IMR-90 (cell line): ENCODE data around the gene TRPC4. TPM values are rescaled to one million over a fixed set of nuclear protein-coding genes. Genes with fewer than 3 reads are reported as not detected.
A peak's percentile ranks its signal among the peaks of the same experiment; 100 is the strongest.

Source experiments
- ATAC-seq: fragments of 200-7000 bp; cut with Tn5 transposase; 2 replicates; pipeline ENCODE4 v1.9.1; 2020; ENCODE audit warnings: low read depth, mild to moderate bottlenecking, moderate library complexity
- BruUV-seq: library from RNA; stranded (reverse); fragments of 400-500 nt; replicated peaks from 2 replicates; lab custom pipeline; 2021; lab: Mats Ljungman, UMichigan
- CTCF ChIA-PET: fragments of 300-600 bp; formaldehyde crosslinking; extraction: SDS; loops from one replicate; lab custom pipeline; 2021; ENCODE audit warnings: antibody characterized with exemption; lab: Yijun Ruan, JAX
- POLR2A ChIA-PET: fragments of 300-600 bp; sonication (Branson Sonifier 250); formaldehyde crosslinking; loops from one replicate; lab custom pipeline; 2022; ENCODE audit warnings: antibody characterized with exemption; ENCODE audit not compliant: unreplicated experiment; lab: Charles Lee
- DNase-seq: peaks from one replicate; pipeline ENCODE4 v3.0.0; 2013
- H2AFZ ChIP-seq: replicated peaks from 2 replicates; pipeline ENCODE3; 2013; ENCODE audit warnings: low read length, mild to moderate bottlenecking; ENCODE audit not compliant: poor library complexity
- H2AK5ac ChIP-seq: 2 replicates; pipeline ENCODE4 v1.6.1; 2013; ENCODE audit warnings: low read depth, low read length, inconsistent platforms
- H2AK9ac ChIP-seq: replicated peaks from 2 replicates; pipeline ENCODE3; 2013; ENCODE audit warnings: mild to moderate bottlenecking, low read depth, low read length, moderate library complexity; ENCODE audit not compliant: poor library complexity
- H2BK120ac ChIP-seq: 2 replicates; pipeline ENCODE4 v1.6.1; 2013; ENCODE audit warnings: low read depth, low read length, inconsistent platforms
- H2BK15ac ChIP-seq: 3 replicates; pipeline ENCODE4 v1.6.1; 2013; ENCODE audit warnings: low read depth, low read length, inconsistent platforms
- H2BK20ac ChIP-seq: 2 replicates; pipeline ENCODE4 v1.6.1; 2013; ENCODE audit warnings: low read depth, mild to moderate bottlenecking, inconsistent platforms, low read length, moderate library complexity
- H2BK5ac ChIP-seq: 2 replicates; pipeline ENCODE4 v1.6.1; 2013; ENCODE audit warnings: mild to moderate bottlenecking, low read depth, low read length, inconsistent platforms; ENCODE audit not compliant: poor library complexity, severe bottlenecking
- H3K14ac ChIP-seq: replicated peaks from 2 replicates; pipeline ENCODE4 v1.6.1; 2013; ENCODE audit warnings: low read depth, low read length, inconsistent platforms
- H3K18ac ChIP-seq: 2 replicates; pipeline ENCODE4 v1.6.1; 2013; ENCODE audit warnings: low read depth, low read length, control low read depth
- H3K23ac ChIP-seq: 2 replicates; pipeline ENCODE4 v1.6.1; 2013; ENCODE audit warnings: low read depth, low read length, inconsistent platforms
- H3K27ac ChIP-seq: 2 replicates; pipeline ENCODE4 v1.5.1; 2013; ENCODE audit warnings: mild to moderate bottlenecking, control low read depth, low read length; ENCODE audit not compliant: insufficient read depth
- H3K27me3 ChIP-seq: 2 replicates; pipeline ENCODE4 v1.6.1; 2013; ENCODE audit warnings: low read length; ENCODE audit not compliant: control insufficient read depth, insufficient read depth
- H3K36me3 ChIP-seq: 2 replicates; pipeline ENCODE4 v1.6.1; 2013; ENCODE audit warnings: low read length, mixed read lengths; ENCODE audit not compliant: control insufficient read depth, insufficient read depth
- H3K4ac ChIP-seq: 2 replicates; pipeline ENCODE4 v1.6.1; 2013; ENCODE audit warnings: low read depth, low read length, inconsistent platforms
- H3K4me1 ChIP-seq: 2 replicates; pipeline ENCODE4 v1.6.1; 2013; ENCODE audit warnings: low read length, mixed read lengths; ENCODE audit not compliant: control insufficient read depth, insufficient read depth
- H3K4me2 ChIP-seq: 2 replicates; pipeline ENCODE4 v1.6.1; 2013; ENCODE audit warnings: low read depth, mild to moderate bottlenecking, control low read depth, low read length, moderate library complexity
- H3K4me3 ChIP-seq: 2 replicates; pipeline ENCODE4 v1.5.1; 2013; ENCODE audit warnings: low read depth, mild to moderate bottlenecking, control low read depth, low read length, moderate library complexity; ENCODE audit not compliant: insufficient read depth
- H3K56ac ChIP-seq: 2 replicates; pipeline ENCODE4 v1.6.1; 2013; ENCODE audit warnings: low read length, inconsistent platforms; ENCODE audit not compliant: insufficient read depth; ENCODE audit errors: extremely low read depth
- H3K79me1 ChIP-seq, 2 experiments: 2 replicates each; pipeline ENCODE4 v1.6.1; 2013; ENCODE audit warnings: low read length in 2 of 2, inconsistent platforms in 1 of 2, low read depth in 1 of 2
- H3K9ac ChIP-seq: 2 replicates; pipeline ENCODE4 v1.6.1; 2013; ENCODE audit warnings: low read depth, low read length, control low read depth
- H3K9me1 ChIP-seq: 2 replicates; pipeline ENCODE4 v1.6.1; 2013; ENCODE audit warnings: low read length, inconsistent platforms; ENCODE audit not compliant: insufficient read depth
- H3K9me3 ChIP-seq: 2 replicates; pipeline ENCODE4 v1.6.1; 2013; ENCODE audit warnings: low read length; ENCODE audit not compliant: control insufficient read depth, insufficient read depth
- H4K20me1 ChIP-seq: 2 replicates; pipeline ENCODE4 v1.6.1; 2013; ENCODE audit warnings: low read length, inconsistent platforms; ENCODE audit not compliant: insufficient read depth
- H4K5ac ChIP-seq: 2 replicates; pipeline ENCODE4 v1.6.1; 2013; ENCODE audit warnings: mild to moderate bottlenecking, low read depth, low read length, control low read depth
- H4K8ac ChIP-seq, 2 experiments: 2 replicates each; pipeline ENCODE4 v1.6.1; 2013; ENCODE audit warnings: low read depth in 2 of 2, low read length in 2 of 2, control low read depth in 1 of 2, inconsistent platforms in 1 of 2
- H4K91ac ChIP-seq: 2 replicates; pipeline ENCODE4 v1.6.1; 2013; ENCODE audit warnings: low read depth, low read length, inconsistent platforms; ENCODE audit not compliant: insufficient read depth
- MAZ ChIP-seq: IDR thresholded peaks from 2 replicates; pipeline ENCODE4 v1.6.1; 2012; ENCODE audit warnings: low read depth, mild to moderate bottlenecking, low read length, improper control_type of control experiment, moderate library complexity, borderline replicate concordance
- RAD21 ChIP-seq: IDR thresholded peaks from 2 replicates; pipeline ENCODE4 v1.6.1; 2012; ENCODE audit warnings: low read length, improper control_type of control experiment
- RCOR1 ChIP-seq: IDR thresholded peaks from 2 replicates; pipeline ENCODE4 v1.6.1; 2012; ENCODE audit warnings: mild to moderate bottlenecking, low read length, improper control_type of control experiment; ENCODE audit not compliant: insufficient replicate concordance
- SMC3 ChIP-seq: fragments of 150-350 bp; IDR thresholded peaks from 2 replicates; pipeline ENCODE4 v1.6.1; 2016; ENCODE audit warnings: low read depth, mild to moderate bottlenecking, antibody characterized with exemption, low read length, moderate library complexity
- WGBS, 2 experiments: methylation state at CpG; one replicate each; pipeline versions ENCODE4 v1.1.5 to v1.1.7; 2013; ENCODE audit warnings: missing lambda C conversion rate in 2 of 2; ENCODE audit not compliant: insufficient read length in 1 of 2; ENCODE audit errors: extremely low coverage in 2 of 2; 5-methylcytosine and 5-hydroxymethylcytosine counted together
- dilution Hi-C: fragments of 300-500 bp; cut with HindIII; formaldehyde crosslinking; loops from one replicate; pipeline ENCODE4 v1.14.3; 2018; ENCODE audit warnings: low sequenced_read_pairs; ENCODE audit not compliant: unreplicated experiment
- in situ Hi-C: fragments of 300-500 bp; cut with MboI; formaldehyde crosslinking; loops from 3 replicates; pipeline ENCODE4 v1.14.3; 2019; ENCODE audit warnings: low sequenced_read_pairs, inconsistent platforms, mixed read lengths
- intact Hi-C: fragments of 100-400 bp; cut with micrococcal nuclease; formaldehyde crosslinking; loops from 2 replicates; pipeline ENCODE4 v1.10.0; 2022
- polyA plus RNA-seq, 3 experiments: library from polyadenylated mRNA; depleted of rRNA; stranded (reverse); fragments of >200 nt; gene quantifications; 2 replicates each; pipeline ENCODE4 v1.2.3, GENCODE V29; 2012; ENCODE audit warnings: low replicate concordance in 1 of 3
- total RNA-seq: library from RNA; depleted of rRNA; stranded (reverse); fragments of >200 nt; gene quantifications from 2 replicates; pipeline ENCODE4 v1.2.3, GENCODE V29; 2012
- TF ChIP-seq, protein P1 (sequence below): conservative IDR thresholded peaks from 2 replicates; pipeline ENCODE4 v1.5.1; 2012; ENCODE audit warnings: mild to moderate bottlenecking, low read depth, low read length, improper control_type of control experiment

TRPC4 gene
- total and polyA plus RNA-seq, 2 of the 4 experiments (the other 2 are of a cell fraction) = 1.9 to 5.2 TPM

DNA sequence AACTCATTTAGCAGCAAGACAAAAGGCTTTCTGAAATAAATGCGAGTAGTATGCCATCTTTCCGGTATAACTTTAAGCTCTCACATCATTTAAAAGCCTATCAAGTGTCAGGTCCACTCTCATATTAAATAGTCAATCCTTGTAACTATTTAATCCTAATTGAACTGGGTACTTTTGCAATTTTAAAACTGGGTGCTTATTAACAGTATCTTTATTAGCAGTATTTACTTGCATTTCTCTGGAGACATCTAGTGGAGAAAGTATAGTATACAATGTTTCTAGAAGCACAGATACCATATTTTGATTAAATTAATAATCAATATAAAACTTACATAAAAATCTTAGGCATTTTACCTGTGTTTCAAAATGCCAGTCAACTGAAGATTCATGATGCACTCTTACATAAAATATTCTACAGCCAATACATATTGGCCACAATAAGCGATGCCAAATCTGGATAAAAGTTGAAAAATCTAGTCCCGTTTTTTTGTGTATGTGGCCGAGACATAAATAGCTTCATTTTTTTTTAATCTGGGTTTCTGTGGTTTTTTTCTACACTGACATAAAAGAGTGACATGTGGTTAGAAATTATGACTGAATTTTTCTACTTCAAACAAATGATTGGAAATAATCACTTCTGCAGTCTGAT is 266.7 kb downstream of the TRPC4 start:
- H3K27me3 ChIP-seq = no peaks in the 10 kb centered on the region
- H3K4ac ChIP-seq = no peak overlapping the region
- H4K91ac ChIP-seq = no peak overlapping the region
- BruUV-seq = no TSS peak
- no peak overlapping the region for H3K14ac ChIP-seq
- no peak overlapping the region for H2BK120ac ChIP-seq
- no peak overlapping the region for H2BK15ac ChIP-seq
- H3K9ac ChIP-seq = no peak overlapping the region
- H3K4me3 ChIP-seq = no peak overlapping the region
- dilution Hi-C loops (no loop called here), intact Hi-C loops (loop anchor here (1.0 to 5.0 kb wide), 3 partner anchors 376 to 529 kb away; no protein-coding TSS in a partner anchor), in situ Hi-C loops (loop anchor here (25.0 kb wide), 1 partner anchor 766 kb away; no protein-coding TSS in a partner anchor)
- ChIA-PET POLR2A (no interaction called here), CTCF (interaction anchor here (0.6 to 1.4 kb wide), 7 partner anchors 19 to 576 kb away, joined by 3 to 5 read pairs (median 4); no protein-coding TSS in a partner anchor)
- no peak overlapping the region for H2AK9ac ChIP-seq
- H4K20me1 ChIP-seq = no peaks in the 10 kb centered on the region
- no peak overlapping the region for H3K56ac ChIP-seq
- no peak overlapping the region for H2AK5ac ChIP-seq
- H3K79me1 ChIP-seq = no peaks in the 10 kb centered on the region
- no peak for TF ChIP-seq RCOR1
- TF ChIP-seq, protein P1, sequence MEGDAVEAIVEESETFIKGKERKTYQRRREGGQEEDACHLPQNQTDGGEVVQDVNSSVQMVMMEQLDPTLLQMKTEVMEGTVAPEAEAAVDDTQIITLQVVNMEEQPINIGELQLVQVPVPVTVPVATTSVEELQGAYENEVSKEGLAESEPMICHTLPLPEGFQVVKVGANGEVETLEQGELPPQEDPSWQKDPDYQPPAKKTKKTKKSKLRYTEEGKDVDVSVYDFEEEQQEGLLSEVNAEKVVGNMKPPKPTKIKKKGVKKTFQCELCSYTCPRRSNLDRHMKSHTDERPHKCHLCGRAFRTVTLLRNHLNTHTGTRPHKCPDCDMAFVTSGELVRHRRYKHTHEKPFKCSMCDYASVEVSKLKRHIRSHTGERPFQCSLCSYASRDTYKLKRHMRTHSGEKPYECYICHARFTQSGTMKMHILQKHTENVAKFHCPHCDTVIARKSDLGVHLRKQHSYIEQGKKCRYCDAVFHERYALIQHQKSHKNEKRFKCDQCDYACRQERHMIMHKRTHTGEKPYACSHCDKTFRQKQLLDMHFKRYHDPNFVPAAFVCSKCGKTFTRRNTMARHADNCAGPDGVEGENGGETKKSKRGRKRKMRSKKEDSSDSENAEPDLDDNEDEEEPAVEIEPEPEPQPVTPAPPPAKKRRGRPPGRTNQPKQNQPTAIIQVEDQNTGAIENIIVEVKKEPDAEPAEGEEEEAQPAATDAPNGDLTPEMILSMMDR = peak; percentile 73
- peak; percentile 89 for TF ChIP-seq SMC3
- peak; percentile 79 for TF ChIP-seq RAD21
- TF ChIP-seq MAZ = no peak
- H4K5ac ChIP-seq = no peak overlapping the region
- H3K27ac ChIP-seq = no peak overlapping the region
- H3K9me1 ChIP-seq = no peaks in the 10 kb centered on the region
- H3K36me3 ChIP-seq = no peaks in the 10 kb centered on the region
- WGBS, 2 experiments = no CpG with 5 or more reads among the region's 5 CpGs
- ATAC-seq = peak; percentile 67
- no peak overlapping the region for H2BK20ac ChIP-seq
- no peak overlapping the region for H2AFZ ChIP-seq
- H3K4me1 ChIP-seq = peaks cover 5% of the 10 kb centered on the region
- H3K9me3 ChIP-seq = no peaks in the 10 kb centered on the region
- H3K18ac ChIP-seq = no peak overlapping the region
- H3K4me2 ChIP-seq = no peak overlapping the region
- H2BK5ac ChIP-seq = no peak overlapping the region
- H3K23ac ChIP-seq = no peak overlapping the region
- no peak overlapping the region for H4K8ac ChIP-seq
- DNase-seq = peak; percentile 47
